Activated T-cell treated with anti-CD3 and anti-CD28 coated beads for 48 hours (primary cell): Measurements from ENCODE around the gene PARVB.
A peak's percentile ranks its signal among the peaks of the same experiment; 100 is the strongest.

Source experiments
- DNase-seq: peaks from one replicate; pipeline ENCODE4 v3.0.0-alpha.2; 2020; ENCODE audit warnings: low read depth

The PARVB gene

DNA sequence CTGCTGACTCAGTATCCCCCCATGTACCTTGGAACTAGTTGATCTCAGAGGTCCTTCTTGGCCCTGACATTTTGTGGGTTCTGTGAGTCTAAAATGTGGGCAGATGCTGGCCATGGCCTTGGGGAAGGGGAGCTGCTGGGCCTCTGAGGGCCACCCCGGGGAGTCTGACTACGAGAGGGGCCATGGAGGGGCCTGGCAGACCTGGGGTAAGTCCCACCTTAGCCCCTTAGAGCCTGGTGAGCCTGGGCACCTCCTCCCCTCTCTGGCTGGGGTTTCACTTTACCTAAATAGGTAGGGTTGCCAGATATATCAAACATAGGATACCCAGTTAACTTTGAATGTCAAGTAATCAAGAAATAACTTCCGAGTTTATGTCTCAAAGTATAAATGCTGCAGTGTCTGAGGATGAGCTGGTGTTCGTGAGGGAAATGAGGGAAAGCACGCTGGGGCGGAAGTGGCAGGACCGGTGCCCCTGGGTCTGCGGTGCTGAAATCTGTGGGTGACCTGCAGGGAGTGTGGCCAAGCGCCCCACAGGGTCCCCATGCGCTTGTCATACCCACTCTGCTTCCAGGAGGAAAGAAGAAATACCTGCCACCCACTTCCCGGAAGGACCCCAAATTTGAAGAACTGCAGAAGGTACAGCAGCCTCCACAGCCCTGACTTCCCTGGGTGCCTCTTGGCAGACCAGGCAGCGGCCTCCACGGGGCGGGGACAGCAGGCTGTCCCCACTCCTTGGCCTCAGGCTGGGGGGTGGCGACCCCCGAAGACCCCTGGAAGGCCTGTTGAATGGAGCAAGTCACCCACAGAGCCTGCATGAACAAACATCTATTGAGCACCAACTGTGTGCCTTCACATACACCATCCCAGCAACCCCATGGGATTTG lies 161.4 kb downstream of the PARVB start:
- no peak for DNase-seq

DNA sequence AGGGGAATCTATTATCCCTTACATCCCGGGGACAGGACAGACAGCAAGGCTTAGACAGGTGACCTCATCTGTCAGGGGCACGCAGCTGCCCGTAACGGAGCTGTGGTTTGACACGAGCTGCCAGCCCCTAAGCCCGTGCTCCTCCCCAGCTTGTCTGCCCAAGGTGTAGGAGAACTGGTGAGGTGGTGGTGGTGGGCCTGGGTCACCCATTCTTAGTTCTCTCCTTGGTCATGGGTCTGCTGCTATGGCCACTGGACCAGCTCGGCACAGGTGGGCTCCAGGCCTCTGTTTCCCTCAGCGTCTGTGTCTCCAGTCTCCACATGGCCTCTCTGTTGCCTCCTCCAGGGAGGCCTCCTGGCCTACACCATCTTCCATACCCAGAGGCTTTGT lies 162.0 kb downstream of the PARVB start:
- no peak for DNase-seq

DNA sequence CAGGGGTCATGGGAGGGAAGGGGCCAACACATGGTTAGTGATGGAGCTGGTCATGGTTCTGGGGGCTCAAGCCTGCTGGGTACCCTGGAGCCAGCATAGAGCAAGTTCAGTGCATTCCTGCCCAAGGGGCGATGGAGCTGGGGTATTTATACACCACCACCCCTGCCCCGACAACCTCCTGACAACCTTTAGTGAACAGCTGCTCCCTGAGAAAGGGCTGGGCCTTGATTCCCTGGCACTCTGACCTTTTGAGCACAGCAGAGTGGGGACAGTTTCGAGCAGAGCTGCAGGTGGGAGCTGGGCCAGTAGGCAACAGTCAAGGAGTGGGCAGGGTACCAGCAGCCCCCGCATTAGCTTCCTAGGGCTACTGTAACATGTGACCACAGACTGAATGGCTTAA lies 162.6 kb downstream of the PARVB start:
- DNase-seq = no peak

DNA sequence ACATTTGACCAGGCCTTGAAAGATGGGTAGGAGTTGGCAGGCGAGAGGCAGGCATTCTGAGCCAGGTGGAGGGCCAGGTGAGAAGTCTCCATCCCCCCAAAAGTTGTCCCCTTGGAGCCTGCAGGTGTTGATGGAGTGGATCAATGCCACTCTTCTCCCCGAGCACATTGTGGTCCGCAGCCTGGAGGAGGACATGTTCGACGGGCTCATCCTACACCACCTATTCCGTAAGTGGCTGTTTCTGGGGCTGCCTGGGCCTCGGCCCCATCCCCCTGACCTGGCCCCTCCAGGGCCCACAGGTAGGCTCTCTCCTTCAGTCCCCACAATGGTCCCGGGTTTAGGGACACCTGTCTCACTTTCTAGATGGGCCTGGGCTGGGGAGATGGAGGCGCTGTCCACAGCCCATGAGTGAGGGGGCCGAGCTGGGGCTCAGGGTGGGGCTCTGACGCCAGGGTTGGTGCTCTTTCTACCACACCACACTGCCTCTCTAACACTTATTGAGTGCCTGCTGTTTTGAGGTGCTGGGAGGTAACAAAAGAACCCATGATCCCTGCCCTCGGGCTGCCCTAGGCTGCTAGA lies 163.6 kb downstream of the PARVB start:
- no peak for DNase-seq

DNA sequence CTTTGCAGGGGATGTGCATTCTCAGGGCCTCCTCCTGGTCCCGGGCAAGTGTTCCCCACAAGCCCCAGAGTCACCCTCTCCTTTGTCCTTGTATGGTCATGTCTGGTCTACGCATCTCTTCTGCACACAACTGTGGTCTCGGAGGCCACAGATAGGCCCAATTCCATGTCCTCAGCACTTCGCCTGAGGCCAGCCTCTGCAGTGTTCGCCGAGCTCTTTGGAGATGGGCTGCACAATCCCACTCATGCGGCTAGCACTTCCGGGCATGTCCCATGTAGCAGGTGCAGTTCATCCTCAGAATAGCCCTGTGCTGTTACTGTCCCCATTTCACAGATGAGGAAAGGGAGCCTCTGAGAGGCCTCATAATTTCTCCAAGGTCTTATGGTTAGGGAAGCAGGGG lies 164.2 kb downstream of the PARVB start:
- no peak for DNase-seq

DNA sequence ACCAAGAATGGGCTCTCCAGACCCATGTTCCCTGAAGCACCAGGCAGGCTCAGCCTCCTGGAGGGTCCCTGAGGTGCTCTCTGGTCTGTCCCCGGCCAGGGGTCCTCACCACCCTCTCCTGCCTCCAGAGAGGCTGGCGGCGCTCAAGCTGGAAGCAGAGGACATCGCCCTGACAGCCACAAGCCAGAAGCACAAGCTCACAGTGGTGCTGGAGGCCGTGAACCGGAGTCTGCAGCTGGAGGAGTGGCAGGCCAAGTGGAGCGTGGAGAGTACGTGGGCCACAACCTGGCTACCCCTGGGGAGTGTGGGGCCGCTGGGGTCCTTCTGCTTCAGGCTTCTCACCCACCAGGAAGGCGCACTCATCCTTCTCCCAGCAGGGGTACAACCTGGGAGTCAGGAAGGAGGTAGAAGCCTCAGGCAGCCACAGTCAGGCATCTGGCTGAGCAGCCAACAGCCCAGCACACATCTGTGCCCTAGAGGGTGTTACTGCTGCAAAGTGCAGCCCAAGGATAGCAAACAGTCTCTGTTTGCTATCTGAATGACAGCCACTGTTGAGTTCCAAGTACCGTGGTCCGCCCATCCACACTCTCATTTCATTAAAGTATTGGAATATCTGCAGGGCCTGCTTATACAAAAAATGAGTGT lies 165.0 kb downstream of the PARVB start:
- DNase-seq = no peak

DNA sequence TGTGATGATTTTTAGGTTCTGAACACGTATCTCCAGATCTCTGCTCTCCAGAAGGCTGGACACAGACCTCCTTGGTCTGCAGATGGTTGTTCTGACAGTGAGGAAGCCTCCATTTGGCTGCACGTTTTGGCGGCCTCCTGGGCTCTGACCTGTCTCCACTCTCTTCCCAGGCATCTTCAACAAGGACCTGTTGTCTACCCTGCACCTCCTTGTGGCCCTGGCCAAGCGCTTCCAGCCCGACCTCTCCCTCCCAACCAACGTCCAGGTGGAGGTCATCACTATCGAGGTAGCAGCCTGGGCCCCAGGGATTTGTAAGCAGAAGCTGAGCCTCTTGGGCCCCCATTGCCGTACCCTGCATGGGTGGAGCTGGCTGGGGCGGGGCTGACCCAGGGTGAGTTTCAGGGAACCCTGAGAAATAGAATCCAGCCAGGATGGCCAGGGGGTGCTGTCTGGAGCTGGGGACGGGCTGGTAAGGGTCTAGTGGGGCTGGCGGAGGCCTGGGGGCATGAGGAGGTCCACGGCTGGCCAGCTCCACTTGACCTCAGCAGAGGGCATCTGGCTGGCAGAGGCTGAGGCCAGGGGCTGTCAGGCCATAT lies 166.4 kb downstream of the PARVB start:
- no peak for DNase-seq

DNA sequence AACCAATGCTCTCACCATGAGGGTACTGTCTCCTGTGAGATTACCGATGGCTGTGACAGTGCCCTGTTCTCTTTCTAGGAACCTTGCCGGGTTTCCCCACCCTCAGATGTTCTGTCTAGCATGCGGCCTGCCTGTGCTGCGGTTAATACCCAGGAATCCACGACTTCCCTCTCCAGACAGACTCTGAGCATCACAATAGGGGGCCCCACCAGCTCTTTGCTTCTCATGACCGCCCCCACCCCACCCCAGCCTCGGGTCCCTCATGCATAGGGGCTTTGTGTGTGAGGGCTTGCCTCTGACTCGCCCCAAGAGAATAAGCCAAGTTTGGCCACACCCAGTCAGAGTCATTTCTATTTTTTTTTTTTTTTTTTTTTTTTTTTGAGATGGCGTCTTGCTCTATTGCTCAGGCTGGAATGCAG lies 166.9 kb downstream of the PARVB start:
- DNase-seq = peak; percentile 39

DNA sequence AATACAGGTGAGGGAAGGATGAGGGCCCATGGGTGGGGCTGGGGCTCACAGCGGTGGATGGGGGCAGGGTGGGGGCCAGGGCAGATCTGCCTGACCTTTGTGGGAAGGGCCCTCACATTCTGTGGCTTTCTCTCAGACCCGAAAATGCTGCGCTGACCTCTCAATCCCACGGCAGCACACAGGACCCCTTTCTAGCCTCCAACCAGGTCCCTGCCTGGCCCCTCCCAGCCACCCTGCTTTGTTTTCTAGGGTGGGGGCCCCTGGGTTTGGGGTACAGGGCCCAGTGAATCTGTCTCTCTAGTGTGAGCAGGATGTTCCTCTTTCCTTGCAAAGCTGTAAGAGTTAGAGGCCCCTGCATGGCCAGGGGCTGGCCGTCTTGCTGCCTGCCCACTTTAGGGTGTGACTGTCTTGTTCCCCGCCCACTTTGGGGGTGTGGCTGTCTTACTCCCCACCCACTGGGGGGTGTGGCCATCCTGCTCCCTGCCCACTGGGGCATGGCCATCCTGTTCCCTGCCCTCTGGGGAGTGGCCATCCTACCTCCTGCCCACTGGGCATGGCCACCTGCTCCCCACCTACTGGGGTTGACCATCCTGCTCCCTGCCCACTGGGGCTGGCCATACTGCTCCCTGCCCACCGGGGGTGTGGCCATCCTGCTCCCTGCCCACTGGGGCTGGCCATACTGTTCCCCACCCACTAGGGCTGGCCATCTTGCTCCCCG lies 168.2 kb downstream of the PARVB start:
- peak; percentile 45 for DNase-seq

DNA sequence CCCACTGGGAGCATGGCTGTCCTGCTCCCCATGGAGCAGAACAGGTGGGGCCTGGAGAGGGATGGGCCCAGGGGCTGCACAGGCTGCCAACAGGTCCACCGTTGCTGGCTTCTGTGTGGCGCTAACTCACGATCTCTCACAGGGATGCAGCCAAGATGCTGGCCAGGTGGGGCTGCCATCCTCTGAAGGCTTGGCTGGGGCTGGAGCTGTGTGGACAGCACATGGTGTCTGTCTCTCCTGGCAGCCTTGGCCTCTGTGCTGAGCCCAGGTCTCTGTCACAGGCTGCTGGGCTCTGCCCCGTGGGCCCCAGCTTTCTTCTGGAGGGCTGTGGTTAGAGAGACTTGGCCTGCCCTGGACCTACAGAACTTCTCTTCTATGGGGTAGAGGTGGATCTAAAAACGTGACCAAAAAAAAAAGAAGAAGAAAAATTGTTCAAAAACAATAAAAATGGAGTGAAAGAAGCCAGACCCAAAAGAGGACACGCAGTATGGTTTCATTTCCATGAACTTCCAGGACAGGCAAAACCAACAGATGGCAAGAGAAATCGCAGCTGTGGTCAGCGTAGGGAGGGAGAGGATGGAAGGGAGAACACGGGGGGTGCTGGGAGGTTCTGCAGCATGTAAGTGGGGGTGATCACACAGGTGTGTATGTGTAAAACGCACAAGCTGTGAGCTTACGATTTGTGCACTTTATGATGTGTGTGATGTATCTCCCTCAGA lies 168.9 kb downstream of the PARVB start:
- DNase-seq = no peak

DNA sequence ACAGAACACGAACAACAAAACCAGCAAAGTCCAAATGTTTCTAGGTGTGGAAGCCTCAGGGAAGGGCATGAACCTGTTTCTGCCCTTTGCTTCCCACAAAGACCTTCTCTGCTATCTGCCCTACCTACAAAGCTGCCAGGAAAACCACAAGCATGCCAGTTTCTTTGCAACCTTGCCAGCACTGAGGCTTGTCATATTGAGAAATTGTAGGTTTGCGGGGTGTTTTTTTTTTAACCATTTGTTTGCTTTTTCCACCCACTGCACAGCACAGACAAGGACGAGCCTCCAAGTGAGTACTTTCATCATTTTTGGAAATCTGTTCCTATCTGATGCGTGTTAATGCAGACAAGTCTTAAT lies 169.4 kb downstream of the PARVB start:
- no peak for DNase-seq

DNA sequence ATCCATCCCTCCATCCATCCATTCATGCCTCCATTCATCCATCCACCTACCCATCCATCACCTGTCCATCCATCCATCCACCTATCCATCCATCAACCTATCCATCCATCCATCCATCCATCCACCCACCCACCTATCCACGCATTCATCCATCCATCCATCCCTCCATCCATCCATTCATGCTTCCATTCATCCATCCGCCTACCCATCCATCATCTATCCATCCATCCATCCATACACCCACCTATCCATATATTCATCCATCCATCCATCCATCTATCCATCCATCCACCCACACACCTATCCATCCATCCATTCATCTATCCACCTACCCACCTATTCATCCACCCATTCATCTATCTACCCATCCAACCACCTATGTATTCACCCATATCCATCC lies 170.5 kb downstream of the PARVB start:
- no peak for DNase-seq

DNA sequence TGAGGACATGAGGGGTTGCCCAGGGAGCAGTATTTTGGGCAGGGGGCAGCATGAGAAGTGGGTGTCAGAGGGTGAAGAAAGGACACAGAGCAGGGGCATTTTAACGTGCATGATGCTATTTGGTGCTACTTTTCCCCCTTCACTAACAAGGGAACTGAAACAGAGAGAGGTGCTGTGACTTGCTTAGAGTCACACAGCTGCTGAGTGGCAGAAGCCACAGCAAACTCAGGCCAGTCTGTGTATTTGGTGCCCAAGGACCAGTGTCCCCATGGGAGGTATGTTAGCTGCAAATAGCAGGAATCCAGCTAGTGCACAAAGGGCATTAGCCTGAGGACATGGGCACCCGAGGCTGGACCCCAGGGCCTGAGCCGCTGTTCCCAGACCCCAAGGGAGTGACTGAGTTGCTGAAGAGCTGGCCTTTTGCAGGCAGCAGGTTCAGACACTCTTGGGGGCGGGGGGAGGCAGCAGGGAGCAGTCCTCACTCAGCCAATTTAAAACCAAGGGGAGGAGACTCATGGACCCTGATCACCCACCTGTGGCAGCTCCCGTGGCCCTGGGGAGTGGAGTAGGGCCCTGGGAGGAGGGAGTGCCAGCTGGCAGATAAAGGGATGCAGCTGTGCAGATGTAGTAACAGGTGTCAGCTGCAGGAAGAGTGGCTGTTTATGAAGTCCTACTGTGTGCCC lies 171.2 kb downstream of the PARVB start:
- no peak for DNase-seq

DNA sequence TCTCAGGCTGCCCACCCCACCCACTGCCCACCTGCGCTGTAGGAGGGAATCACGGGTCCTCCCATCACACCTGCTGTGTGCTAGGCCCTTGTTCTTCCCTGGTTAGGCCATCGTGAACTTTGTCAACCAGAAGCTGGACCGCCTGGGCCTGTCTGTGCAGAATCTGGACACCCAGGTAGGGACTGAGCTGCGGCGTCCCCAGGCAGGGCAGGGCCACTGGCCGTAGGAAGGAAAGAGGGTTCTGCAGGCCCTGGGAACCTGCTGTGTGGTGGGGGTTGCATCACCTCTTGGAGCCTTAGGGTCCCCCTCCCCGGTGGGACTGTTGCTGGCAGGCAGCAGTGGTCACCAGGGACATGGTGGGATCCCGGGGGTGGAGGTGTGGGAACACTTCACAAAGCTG lies 172.1 kb downstream of the PARVB start:
- no peak for DNase-seq

DNA sequence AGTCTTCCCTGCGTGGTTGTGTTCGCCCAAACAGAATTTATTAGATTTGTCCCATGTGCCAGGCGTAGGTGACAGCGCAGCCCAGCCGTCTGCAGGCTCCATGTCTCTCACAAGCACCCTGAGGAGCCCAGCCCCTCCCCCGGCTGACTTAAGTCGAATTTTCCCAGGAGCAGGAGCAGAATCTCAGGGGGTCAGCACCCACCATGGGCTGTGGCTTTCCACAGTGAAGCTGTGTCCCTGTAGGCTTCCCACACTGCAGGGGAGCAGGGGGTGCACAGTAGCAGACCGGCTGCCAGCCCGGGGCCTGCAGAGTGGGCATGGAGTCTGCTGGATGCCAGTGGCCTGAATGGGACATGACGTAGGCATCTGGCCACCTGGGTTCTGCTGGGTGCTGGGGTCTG lies 172.6 kb downstream of the PARVB start:
- no peak for DNase-seq

DNA sequence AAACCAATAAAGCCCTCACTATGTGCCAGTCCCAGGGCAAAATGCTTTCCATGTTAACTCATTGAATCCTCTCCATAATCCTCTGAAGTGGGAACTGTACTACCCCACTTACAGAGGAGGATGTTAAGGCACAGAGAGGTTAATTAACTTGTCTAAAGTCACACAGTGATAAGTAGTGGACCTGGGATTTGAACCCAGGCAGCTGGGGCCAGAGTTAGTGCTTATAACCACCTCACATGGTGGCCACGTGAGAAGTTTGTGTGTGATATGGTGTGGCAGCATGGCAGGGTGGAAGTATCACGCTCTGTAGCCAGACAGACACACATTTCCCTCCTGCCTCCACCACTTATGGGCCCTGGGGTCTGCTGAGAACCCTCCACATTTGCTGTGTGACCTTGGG lies 173.2 kb downstream of the PARVB start:
- no peak for DNase-seq

DNA sequence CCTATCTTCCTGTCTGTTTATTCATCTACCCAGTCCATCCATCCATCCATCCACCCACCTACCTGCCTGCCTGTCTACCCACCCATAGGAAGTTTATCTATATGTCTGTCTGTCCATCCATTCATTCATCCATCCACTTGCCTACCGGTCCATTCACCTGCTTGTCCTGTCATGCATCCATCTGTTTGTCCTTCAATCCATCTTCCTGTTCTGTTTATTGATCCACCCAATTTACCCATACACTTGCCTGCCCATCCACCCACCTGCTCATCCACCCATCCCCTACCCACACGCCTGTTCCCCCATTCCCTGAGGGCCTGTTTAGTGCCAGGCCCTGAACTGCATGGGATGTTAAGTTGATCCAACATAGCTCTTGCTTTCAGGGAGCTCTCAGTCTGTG lies 175.1 kb downstream of the PARVB start:
- DNase-seq = no peak

DNA sequence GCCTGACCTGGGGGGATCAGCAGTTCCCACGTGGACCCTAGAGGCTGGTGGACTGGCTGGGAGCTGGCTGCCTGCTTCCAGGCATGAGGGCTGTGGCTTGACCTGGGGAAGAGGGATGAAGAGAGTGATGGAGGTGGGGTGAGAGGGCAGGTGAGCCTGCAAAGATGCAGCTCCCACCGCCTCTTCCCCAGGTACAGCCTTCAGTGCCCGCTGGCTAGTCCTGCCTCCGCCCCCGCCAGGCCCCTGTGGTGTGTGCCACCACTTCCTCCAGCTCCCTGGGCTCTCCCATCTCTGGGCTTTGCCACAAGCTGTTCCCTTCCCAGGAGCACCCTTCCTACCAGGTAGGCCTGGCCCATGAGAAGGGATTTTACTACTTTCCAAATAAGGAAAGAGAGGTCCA lies 175.8 kb downstream of the PARVB start:
- DNase-seq = no peak

DNA sequence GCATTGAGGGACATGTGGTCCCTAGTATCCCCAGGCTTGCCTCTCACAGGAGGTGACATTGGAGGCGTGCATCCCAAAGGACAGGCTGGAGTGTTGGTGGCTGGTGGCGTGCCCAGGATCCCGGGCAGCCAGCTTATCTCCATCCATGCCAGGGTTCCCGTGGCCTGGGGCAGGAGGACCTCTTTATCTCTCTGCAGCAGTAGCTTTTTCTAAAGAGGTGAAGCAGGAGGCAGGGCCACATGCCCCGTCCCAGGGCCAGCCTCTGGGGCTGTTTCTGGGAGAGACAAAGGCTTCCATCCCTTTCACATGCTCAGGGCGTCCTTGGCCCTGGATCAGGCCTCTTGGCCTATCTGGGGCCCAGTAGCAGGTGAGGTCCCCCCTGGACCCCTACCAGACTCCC lies 176.3 kb downstream of the PARVB start:
- DNase-seq = no peak

DNA sequence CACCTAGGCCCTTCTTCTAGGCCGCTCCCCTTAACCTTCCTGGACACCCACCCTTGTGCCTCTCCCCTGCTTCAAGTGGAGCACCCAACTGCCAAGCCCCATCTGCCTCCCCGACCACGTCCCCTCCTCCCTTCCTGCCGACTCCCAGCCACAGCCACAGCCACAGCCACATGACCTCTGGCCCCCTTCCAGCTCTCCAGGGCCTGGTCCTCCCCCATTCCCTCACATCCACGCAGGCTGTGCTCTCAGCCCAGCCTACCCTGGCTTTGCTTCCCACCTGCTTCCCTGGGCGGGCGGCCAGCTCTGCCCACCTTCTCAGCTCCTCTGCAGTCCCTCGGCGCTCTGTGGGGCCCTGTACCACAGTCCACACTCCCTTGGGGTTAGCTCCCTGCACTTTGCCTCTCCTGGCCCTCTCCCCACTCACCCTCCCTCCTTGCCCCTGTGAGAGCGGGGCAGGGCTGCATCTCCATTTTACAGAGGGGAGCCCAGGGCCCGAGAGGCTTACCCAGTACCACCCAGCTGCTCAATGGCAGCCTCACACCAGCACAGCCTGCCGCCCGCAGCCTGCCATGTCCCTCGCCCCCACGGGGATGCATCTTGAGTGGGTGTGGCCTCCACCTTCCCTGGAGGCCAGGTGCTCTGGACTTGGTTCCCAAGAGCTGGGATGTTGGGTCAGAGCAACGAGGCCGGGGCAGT lies 176.9 kb downstream of the PARVB start:
- no peak for DNase-seq

DNA sequence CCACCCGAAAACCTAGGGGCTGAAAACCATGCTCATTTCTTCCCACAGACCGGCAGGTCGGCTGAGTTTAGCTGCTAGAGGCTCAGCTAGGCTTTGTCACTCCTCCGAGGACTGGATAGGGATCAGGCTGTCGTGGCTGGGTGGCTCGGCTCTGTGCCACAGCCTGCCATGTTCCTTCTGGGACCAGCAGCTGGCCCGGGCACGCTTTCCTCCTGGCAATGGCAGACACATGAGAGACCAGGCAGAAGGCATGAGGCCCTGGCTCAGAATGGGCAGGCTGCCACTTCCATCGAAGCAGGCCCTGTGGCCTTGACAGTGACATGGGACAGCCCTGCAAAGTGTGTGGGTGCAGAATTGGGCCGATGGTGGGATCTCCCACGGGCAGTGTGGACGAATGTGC lies 177.6 kb downstream of the PARVB start:
- DNase-seq = no peak
